GM12864 (cell line): Measurements from ENCODE around the gene LPAR3.
A peak's percentile ranks its signal among the peaks of the same experiment; 100 is the strongest.

ENCODE experiments used
- DNase-seq: peaks from one replicate; pipeline ENCODE4 v3.0.0-alpha.2; 2011; ENCODE audit warnings: low read depth
- H3K4me3 ChIP-seq: 2 replicates; pipeline ENCODE4 v1.5.1; 2011; ENCODE audit warnings: mild to moderate bottlenecking, low read depth, low read length, control low read depth
- TF ChIP-seq, protein P1 (sequence below): IDR thresholded peaks from 2 replicates; pipeline ENCODE4 v1.5.1; 2011; ENCODE audit warnings: low read depth, mild to moderate bottlenecking, moderate library complexity, low read length, control low read depth, inconsistent platforms; ENCODE audit errors: missing control alignments

LPAR3 gene

DNA sequence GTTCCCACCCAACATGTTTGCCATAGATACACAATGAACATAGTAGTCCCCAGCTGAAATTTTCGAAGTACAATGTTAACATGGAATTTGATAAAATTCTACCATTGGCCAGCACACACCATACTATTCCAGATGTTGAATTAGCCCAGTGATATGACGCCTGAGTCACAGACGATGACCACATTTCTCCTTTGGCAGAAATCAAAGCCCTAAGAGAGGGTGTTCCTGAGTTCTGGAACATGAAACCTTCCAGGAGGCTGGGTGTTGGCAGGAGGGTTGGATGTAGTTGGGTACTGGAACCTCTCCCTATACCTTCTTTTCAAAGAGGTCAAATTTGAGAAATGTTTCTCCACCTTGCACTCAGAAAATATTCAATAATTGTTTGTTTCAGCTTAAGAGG lies 37.8 kb downstream of the LPAR3 start:
- TF ChIP-seq, protein P1, sequence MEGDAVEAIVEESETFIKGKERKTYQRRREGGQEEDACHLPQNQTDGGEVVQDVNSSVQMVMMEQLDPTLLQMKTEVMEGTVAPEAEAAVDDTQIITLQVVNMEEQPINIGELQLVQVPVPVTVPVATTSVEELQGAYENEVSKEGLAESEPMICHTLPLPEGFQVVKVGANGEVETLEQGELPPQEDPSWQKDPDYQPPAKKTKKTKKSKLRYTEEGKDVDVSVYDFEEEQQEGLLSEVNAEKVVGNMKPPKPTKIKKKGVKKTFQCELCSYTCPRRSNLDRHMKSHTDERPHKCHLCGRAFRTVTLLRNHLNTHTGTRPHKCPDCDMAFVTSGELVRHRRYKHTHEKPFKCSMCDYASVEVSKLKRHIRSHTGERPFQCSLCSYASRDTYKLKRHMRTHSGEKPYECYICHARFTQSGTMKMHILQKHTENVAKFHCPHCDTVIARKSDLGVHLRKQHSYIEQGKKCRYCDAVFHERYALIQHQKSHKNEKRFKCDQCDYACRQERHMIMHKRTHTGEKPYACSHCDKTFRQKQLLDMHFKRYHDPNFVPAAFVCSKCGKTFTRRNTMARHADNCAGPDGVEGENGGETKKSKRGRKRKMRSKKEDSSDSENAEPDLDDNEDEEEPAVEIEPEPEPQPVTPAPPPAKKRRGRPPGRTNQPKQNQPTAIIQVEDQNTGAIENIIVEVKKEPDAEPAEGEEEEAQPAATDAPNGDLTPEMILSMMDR, result no peak
- no peak overlapping the region for H3K4me3 ChIP-seq
- DNase-seq, result no peak

DNA sequence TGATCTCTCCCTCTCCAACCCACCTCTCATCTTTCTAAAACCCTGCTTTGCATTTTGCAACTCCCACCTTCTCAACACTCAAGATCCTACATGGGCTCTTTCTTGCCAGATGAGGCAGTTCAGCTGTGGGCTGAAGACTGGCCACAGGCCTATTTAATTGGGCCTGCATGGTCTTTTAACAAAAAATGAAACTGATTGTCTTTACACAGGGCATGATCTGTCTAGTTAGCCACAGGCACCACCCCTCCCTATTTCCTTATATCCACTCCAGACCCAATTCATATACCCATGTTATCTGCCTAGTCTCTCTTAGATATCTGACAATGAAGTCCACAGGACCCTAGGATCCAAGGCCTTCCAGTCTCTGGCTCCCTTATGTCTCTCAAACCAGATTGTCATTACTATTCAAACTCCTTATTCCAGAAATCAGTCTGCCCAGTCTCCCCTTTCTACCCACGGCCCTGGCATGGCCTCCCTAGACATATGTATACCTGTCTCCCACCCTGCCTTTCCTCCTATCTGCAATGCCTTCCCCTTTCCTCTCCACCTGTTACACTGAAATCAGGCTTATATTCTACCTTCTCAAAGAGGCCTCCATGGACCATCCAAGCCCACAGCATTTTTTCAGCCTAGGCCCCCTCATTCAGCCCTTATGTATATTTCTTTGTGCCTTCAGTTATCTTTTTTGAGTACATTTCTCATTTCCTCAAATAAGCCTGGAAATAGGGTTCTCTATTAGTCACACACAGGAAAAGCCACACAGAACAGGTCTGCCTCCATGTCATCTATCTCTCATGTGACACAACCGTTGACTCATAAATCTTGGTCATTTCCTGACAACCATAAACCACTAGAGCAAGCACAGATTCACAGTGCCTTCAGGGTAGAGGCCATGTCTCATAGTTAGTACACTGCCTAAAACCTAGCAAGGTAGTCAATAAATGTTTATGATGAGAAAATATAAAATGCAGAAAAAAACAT lies 39.0 kb downstream of the LPAR3 start:
- peak; percentile 71 for DNase-seq
- H3K4me3 ChIP-seq, result no peak overlapping the region
- TF ChIP-seq, protein P1, result no peak

DNA sequence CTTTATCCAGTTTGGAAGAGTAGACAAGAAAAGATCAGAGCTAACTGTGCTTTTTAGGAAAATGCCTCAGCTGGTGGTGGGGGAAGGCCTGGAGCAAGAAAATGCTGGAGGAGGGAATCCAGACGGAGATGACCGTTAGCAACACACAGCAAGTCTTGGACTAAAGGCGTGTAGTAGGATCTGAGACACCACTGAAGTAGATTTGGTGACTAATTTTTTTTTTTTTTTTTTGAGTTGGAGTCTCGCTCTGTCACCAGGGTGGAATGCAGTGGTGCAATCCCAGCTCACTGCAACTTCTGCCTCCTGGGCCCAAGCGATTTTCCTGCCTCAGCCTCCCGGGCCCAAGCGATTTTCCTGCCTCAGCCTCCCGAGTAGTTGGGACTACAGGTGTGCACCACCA lies 41.2 kb downstream of the LPAR3 start:
- no peak for DNase-seq
- TF ChIP-seq, protein P1, result no peak
- no peak overlapping the region for H3K4me3 ChIP-seq

DNA sequence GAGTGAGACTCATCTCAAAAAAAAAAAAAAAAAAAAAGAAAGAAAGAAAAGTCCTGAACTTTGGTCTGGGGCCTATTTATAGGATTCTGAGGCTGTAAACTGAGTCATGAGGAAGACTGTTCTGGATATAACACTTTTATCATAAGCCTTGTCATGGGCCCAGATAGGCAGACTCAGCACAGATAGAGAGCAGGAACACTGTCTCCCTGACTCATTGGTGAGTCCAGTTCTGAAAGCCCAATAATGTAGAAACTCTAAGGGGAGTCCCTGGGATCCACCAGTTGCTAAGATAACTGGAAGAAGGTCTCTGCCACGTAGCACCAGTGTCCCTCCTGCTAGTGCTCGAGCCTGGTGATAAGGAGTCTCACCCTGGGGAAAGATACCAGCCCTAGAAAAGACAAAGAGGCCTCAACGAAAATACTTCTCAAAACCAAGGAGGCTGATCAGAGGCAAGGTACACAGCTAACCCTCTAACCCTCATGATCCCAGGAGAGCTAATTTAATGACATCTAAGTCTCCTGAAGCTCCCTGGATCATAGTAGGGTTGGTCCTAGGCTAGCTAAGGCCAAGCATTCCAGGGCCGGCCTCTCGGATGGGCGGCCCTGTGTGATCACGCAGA lies 43.5 kb downstream of the LPAR3 start:
- no peak overlapping the region for H3K4me3 ChIP-seq
- no peak for DNase-seq
- TF ChIP-seq, protein P1, result no peak

DNA sequence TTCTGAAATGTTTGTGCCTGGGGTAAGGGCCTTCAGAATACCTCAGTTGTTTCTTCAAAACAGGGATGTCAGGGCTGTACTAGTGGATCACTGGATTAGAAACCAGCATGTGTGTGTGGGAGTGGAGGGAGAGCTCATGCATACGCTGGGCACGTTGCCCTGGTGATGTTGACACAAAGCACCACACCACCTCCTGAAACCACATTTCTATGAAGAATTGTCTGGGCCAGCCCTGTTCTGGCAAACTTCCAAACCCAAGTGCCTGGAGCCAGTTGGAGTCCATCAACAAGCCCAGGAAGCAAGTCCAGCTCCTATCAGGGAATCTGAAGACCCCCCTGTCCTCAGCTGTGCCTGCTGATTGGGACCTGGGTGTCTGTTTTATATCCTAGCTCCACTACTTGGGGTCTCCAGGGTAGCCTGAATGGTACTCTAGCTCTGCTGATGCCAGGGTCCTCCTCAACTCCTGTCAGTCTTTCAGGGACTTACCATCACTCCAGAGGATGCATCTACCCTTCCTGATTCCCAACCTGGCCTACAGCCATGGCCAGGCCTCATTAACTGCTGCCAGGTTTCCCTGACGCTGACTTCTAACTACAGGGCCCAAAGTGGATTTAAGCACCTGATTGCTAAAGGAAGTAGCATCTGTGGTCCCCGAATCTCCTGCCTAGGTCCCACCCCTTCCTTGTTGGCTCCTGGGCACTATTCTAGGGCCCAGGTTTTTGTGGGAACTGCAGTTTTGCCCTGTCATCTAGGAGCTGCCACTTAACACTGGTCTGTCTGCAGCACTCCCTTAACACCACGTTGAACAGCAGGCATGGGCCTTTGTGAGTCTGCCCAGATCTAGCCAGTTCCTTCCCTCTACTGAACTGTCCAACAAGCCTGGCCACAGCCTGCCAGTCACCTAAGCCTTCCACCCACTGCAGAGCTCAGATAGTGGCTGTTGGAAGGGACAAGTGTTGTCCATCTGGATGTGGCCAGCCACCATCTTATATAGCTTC lies 45.5 kb downstream of the LPAR3 start:
- TF ChIP-seq, protein P1, result no peak
- DNase-seq, result no peak

DNA sequence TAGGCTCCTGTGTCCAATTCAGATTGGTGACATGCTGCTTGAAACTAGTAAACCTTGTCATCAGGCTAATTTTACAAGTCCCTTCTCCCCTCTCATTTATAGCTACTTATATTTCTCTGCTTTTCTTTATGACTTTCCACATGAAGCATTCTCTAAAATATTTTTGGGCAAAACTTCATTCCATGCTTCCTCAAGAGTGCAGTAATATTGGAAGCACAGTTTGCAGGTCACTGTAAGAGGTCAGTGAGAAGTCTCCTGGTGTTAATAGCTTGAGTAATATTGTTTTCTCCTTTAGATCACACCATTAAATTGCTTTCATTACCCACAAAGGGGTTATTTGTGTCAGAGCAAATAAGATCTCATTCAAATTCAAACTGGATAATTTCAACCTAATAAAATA lies 46.6 kb downstream of the LPAR3 start:
- no peak for DNase-seq
- TF ChIP-seq, protein P1, result no peak

More for the DNA sequence above, 45.5 kb downstream of the LPAR3 start:
- no peak overlapping the region for H3K4me3 ChIP-seq

More for the DNA sequence above, 46.6 kb downstream of the LPAR3 start:
- H3K4me3 ChIP-seq, result no peak overlapping the region
